GM18520 (cell line): Measurements from ENCODE around the gene CARMIL1.

ENCODE experiments used
- ATAC-seq: cut with Tn5 transposase; IDR thresholded peaks from one replicate; pipeline ENCODE4 v1.9.1; 2021; ENCODE audit not compliant: unreplicated experiment

The CARMIL1 gene

DNA sequence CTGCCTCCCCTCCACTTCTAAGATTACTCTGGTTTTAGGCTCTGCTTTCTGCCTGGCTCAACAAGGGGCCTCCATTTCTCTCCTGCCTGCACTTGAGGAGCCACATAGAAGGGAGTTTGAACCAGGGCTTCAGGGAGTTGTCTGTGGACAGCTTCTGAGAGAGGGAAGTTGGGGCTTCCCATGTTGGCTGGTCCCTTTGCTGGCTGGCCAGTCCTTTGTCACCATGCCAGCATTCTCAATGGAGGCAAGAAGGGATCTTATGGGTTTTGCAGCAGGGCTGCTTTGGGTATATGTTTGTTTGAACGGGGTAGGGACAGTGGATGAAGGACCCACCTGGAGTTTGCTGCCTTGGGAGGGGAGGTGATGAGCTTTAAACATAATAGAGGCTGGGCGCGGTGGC, 124.9 kb downstream of the CARMIL1 start:
- ATAC-seq, result no peak

DNA sequence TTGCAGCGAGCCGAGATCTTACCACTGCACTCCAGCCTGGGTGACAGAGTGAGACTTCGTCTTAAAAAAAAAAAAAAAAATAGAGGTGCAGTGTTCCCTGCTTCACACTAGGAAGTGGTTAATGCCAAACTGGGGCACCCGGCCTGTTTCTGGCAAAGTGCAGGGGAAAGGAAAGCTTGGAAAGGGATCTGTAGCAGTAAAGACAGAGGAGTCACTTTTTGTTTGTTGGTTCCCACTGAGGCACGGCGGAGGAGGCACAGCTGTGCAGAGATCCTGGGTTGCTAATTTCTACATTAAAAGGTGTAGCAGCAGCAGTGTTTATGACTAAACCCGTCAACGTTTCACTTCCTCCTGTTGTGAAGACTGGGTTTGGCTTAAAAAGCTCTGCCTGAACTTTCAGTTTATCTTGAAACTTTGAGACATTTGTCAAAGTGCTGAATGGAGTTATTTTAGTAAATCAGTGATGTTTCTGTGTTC, 125.6 kb downstream of the CARMIL1 start:
- peak; percentile 89 for ATAC-seq

GRCh38 chr6:25405442-25405841, 126.3 kb downstream of the CARMIL1 start:
- ATAC-seq, result no peak

GRCh38 chr6:25407431-25407830, 128.3 kb downstream of the CARMIL1 start:
- no peak for ATAC-seq

- no peak for ATAC-seq
Observed at GRCh38 chr6:25410102-25410501, 130.9 kb downstream of the CARMIL1 start.

- no peak for ATAC-seq
Observed at GRCh38 chr6:25411316-25411950, 132.3 kb downstream of the CARMIL1 start.

DNA sequence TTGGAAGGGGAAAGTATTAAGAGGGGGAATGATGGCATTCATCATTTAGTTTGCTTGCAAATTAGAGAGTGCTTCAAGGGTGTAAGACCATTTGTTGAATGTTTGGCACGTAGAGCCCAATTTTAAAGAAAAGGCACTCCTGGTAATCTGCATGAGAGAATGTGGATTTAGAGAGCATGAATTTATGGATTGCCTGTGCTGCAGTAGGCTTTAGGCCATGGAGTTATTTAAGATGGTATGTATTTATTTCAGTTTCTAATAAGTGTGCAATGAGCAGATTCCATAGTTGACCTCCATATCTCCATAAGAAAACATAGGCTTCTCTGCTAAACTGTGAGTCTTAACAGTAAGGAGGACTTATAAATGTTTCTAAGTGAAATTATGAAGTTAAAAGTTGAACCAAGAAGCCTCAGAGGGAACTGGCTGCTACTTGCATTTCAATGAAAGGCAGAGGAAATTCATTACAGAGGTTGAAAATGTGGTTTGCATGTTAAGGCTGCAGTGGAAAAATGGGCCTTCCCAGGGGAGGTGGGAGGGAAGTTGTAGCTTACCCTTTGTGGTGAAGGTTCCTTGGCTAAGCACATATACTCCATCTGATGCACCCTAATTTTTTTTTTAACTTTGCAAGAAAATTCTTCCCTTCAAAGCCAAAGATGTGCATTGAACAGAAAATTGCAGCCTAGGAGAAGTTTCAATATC, 134.2 kb downstream of the CARMIL1 start:
- no peak for ATAC-seq

GRCh38 chr6:25414168-25414567, 135.0 kb downstream of the CARMIL1 start:
- ATAC-seq, result no peak

DNA sequence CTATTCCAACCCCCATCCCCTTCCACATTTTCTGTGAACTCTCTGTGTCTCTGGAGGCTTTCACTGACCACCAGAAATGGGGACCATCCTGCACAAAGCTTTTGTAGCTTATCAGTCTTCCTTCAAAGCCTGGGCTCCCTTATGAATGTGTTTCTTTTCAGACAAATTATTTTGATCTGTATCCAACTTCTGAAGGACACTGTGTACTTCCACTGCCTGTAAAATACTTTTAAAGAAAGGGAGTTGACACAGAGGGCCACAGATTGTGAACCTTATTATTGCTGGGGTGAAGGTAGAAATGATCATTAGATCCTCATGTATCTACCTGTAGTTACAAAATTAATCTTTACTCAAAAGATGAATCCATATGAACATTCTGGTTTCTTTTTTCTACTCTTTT, 135.6 kb downstream of the CARMIL1 start:
- ATAC-seq, result no peak

GRCh38 chr6:25415274-25415673, 136.1 kb downstream of the CARMIL1 start:
- ATAC-seq, result no peak

- no peak for ATAC-seq
Observed at GRCh38 chr6:25415701-25416100, 136.5 kb downstream of the CARMIL1 start.

DNA sequence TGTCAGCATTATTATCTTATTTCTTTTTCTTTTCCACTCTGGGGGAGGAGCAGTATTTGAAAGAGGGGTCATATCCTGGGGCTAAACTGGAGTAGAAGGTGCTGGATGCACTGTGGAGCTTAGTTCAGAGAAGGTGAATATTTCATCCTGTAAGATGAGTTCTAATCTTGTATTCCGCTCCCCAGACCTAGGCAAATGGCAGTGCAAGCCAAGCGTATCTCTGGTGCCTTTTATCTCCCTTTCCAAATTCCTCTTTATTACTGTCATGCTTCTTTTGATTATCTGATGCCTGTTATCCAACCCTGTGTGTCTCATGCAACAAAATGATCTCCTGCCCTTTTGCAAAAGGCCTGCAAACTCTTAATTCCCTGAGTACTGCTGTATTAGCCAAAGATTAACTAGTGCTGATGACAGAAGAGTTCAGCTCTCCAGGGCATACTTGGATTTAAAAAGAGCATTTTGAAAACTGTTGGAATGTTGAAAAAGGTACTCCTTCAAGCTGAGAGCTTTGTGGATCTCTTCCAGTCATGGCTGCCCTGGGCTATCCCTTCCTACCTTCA, 138.0 kb downstream of the CARMIL1 start:
- no peak for ATAC-seq

DNA sequence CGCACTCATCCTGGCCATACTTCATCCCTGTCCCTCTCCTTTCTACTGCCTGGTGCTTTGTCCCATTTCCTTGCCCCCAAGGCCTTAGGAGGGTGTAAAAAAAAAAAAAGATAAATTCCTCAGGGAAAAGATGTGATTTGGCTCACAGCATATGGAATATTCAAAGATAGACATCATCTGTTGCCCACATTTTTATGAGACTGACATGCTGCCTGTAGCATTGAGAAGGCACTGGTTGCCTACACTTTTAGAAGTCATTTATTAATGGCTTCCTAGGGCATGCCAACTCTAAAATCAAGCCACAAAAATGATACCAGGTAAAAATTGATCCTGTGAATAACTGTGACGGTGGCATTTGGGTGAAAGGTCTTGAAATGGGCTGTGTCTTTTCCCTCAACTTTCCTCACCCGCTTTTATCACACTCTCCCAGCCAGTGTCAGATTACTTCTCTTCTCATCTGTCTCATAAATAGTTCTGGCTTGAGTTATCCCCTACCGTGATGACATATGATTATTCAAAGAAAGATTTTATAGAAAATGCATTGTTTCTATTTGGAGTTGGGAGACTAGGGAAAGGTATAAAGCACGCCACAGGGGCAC, 139.4 kb downstream of the CARMIL1 start:
- ATAC-seq, result no peak

- no peak for ATAC-seq
Observed at GRCh38 chr6:25419879-25420278, 140.7 kb downstream of the CARMIL1 start.

DNA sequence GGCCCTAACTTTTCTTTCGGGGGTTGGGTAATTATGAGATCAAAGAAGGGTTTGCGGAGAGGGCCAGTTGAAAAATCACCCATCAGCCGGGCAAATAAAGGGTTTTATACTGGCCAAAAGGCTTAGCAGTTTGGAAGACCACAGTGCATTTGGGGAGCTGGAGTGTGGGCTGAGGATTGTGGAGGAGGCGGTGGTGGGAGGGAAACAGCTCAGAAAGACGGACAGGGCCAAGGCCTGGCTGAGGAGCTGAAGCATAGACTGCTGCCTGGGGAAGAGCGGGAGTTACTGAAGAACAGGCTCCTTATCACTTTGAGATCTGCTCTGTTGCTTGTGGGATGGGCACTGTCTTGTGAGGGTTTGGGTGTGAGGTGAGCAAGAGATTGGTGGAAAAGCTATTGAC, 144.2 kb downstream of the CARMIL1 start:
- no peak for ATAC-seq

DNA sequence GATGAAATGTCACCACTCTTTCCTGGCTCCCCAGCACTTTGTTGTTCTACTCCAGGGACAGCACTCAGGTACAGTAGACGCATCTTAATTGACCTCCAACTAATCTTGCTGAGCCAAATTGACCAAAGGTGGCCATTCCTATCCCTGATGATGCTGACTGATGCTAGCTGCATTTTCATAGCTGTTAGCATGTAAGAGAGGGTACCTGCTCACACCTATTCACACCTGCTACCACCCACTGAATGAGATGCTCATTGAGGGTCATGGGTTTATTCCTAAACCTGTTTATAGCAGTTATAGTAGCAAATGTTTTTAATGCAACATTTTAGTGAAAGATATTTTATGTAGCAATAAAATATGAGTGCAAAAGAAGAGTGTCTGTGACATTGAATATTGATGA, 145.1 kb downstream of the CARMIL1 start:
- ATAC-seq, result no peak

GRCh38 chr6:25427549-25427948, 148.4 kb downstream of the CARMIL1 start:
- ATAC-seq, result no peak

DNA sequence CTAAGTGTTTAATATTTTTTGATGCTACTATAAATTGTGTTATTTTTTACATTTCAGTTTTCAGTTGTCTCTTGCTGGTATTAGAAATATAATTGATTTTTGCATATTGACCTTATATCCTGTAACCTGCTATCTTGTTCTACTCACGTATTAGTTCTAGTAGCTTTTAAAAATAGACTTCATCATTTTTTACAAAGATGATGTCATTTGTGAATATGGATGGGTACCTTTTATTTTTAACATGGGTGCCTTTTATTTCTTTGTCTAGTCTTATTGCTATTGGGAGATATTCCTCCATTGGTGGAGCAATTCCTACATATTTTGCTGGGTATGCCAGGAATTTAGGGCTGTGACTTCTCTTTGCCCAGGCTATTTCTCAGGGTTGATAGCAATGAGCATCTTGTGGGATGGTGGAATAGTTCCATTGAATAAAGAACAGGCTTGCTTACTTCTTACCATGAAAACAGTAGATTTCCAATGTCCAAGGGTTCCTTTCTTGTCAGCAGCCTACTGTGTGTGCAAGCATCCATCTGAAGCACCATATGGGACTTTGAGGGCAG, 149.7 kb downstream of the CARMIL1 start:
- no peak for ATAC-seq

GRCh38 chr6:25431306-25431974, 152.3 kb downstream of the CARMIL1 start:
- ATAC-seq, result no peak

DNA sequence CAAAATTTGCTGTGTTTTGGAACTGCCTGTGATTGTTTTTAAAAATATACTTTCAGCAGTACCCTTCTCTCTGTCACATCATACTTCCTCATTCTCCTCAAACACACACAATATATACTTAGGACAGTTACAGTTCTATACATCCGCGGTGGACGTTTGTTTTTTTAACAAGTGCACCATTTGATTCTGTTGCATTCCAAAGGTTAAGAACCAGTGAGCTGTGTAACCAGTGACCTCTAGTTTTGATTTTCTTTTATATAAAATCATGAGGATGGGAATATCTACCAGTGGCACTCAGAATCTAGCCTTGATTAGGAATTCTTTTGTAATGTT, 152.8 kb downstream of the CARMIL1 start:
- ATAC-seq, result no peak

DNA sequence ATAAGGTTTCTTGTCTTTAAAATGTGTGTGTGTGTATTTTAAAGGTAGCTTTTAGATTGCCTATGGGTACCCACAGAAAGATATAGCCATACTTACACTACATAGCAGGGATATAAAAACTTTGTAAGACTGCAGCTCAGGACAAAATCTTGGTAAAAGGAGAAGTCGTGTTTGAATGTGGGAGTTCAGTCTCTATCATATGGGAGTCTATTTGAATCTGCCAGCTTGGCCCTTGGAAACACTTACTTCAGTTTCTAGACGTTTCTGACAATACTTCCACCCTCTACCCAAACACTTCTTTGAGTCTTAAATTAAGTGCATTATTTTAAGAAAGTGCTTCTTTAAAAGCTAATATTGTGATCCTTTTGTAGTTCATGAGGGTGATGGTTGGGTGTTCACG, 155.7 kb downstream of the CARMIL1 start:
- no peak for ATAC-seq
